GM12878 (cell line): ENCODE measurements around the gene PSMD4. TPM values are rescaled to one million over a fixed set of nuclear protein-coding genes. Genes with fewer than 3 reads are reported as not detected.
A peak's percentile ranks its signal among the peaks of the same experiment; 100 is the strongest.

ENCODE experiments used
- ATAC-seq: fragments of 200-7000 bp; cut with Tn5 transposase; 3 replicates; pipeline ENCODE4 v1.9.1; 2020; ENCODE audit warnings: mild to moderate bottlenecking, moderate library complexity
- BruUV-seq: library from RNA; stranded (reverse); fragments of 400-500 nt; replicated peaks from 2 replicates; lab custom pipeline; 2021; lab: Mats Ljungman, UMichigan
- CTCF ChIA-PET: fragments of 300-600 bp; sonication (Branson Sonifier 250); formaldehyde crosslinking; extraction: SDS; loops from one replicate; lab custom pipeline; 2021; ENCODE audit warnings: inconsistent platforms; lab: Yijun Ruan, JAX
- POLR2A ChIA-PET: fragments of 350-600 bp; formaldehyde crosslinking; extraction: SDS; loops from one replicate; lab custom pipeline; 2021; ENCODE audit warnings: inconsistent platforms; lab: Charles Lee
- RAD21 ChIA-PET: fragments of 300-600 bp; sonication (Branson Sonifier 250); formaldehyde crosslinking; loops from one replicate; lab custom pipeline; 2023; ENCODE audit warnings: antibody characterized with exemption; ENCODE audit not compliant: unreplicated experiment; lab: Charles Lee
- SMC1A ChIA-PET: fragments of 300-600 bp; sonication (Branson Sonifier 250); formaldehyde crosslinking; loops from one replicate; lab custom pipeline; 2023; ENCODE audit not compliant: unreplicated experiment, uncharacterized antibody; lab: Charles Lee
- DNase-seq: peaks from one replicate; pipeline ENCODE4 v3.0.0-alpha.2; 2011; ENCODE audit warnings: low read depth, low spot score
- FAIRE-seq: peaks from 3 replicates; lab custom pipeline; 2011; peaks lifted over from hg19 to GRCh38; lab: Jason Lieb, UNC
- H2AFZ ChIP-seq: 2 replicates; pipeline ENCODE4 v1.6.0; 2011; ENCODE audit warnings: low read depth, low read length, control low read depth; ENCODE audit not compliant: control insufficient read depth
- H3K27ac ChIP-seq: 2 replicates; pipeline ENCODE4 v1.5.1; 2011; ENCODE audit warnings: control low read depth; ENCODE audit not compliant: control insufficient read depth, insufficient read depth
- H3K27me3 ChIP-seq, 2 experiments: replicated peaks in 1 of 2; 2 replicates each; pipeline versions ENCODE4 v1.6.0 to v1.6.1; 2011; ENCODE audit warnings: low read length in 1 of 2; ENCODE audit not compliant: control insufficient read depth in 2 of 2, insufficient read depth in 2 of 2
- H3K36me3 ChIP-seq, 2 experiments: 2 replicates each; pipeline ENCODE4 v1.5.1; 2011; ENCODE audit warnings: low read length in 1 of 2; ENCODE audit not compliant: control insufficient read depth in 2 of 2, insufficient read depth in 2 of 2
- H3K4me1 ChIP-seq: 2 replicates; pipeline ENCODE4 v1.6.1; 2011; ENCODE audit warnings: mild to moderate bottlenecking, low read length, moderate library complexity, mixed read lengths; ENCODE audit not compliant: control insufficient read depth, insufficient read depth
- H3K4me2 ChIP-seq: 2 replicates; pipeline ENCODE4 v1.6.0; 2011; ENCODE audit warnings: control low read depth; ENCODE audit not compliant: control insufficient read depth, insufficient read depth
- H3K4me3 ChIP-seq: fragments of 200-600 bp; sonication (generic); 2 replicates; pipeline ENCODE4 v1.5.1; 2016
- H3K79me2 ChIP-seq: 2 replicates; pipeline ENCODE4 v1.6.0; 2011; ENCODE audit warnings: low read length; ENCODE audit not compliant: control insufficient read depth, insufficient read depth
- H3K9ac ChIP-seq: 2 replicates; pipeline ENCODE4 v1.8.0; 2011; ENCODE audit warnings: low read length, control low read depth, mixed read lengths; ENCODE audit not compliant: control insufficient read depth, insufficient read depth
- H3K9me3 ChIP-seq: replicated peaks from 3 replicates; pipeline ENCODE4 v1.5.1; 2011; ENCODE audit warnings: mild to moderate bottlenecking, low read length; ENCODE audit not compliant: control insufficient read depth, insufficient read depth
- H4K20me1 ChIP-seq: 2 replicates; pipeline ENCODE4 v1.6.0; 2011; ENCODE audit not compliant: control insufficient read depth, insufficient read depth
- BMI1 ChIP-seq: fragments of 450-650 bp; IDR thresholded peaks from 2 replicates; pipeline ENCODE4 v1.6.1; 2016; ENCODE audit warnings: mild to moderate bottlenecking, moderate library complexity, borderline replicate concordance
- SMAD5 ChIP-seq: IDR thresholded peaks from 2 replicates; pipeline ENCODE4 v1.6.1; 2016; ENCODE audit warnings: antibody characterized with exemption, low read depth
- ZNF274 ChIP-seq: IDR thresholded peaks from one replicate; pipeline ENCODE4 v1.8.0; 2011; ENCODE audit not compliant: insufficient read length, insufficient read depth
- WGBS: methylation state at CpG from one replicate; pipeline ENCODE4 v1.1.6; 2016; ENCODE audit warnings: low lambda C conversion rate; ENCODE audit not compliant: insufficient replicate concordance, insufficient coverage; ENCODE audit errors: missing lambda C conversion rate; 5-methylcytosine and 5-hydroxymethylcytosine counted together
- in situ Hi-C: fragments of 300-500 bp; cut with MboI; formaldehyde crosslinking; loops from 9 replicates; pipeline ENCODE4 v1.14.3; 2018; ENCODE audit warnings: mixed read lengths
- intact Hi-C: fragments of 100-400 bp; cut with micrococcal nuclease; formaldehyde crosslinking; loops from one replicate; pipeline ENCODE4 v1.14.2; 2022; ENCODE audit not compliant: unreplicated experiment
- polyA plus RNA-seq, 11 experiments: library from polyadenylated mRNA; depleted of rRNA in 4 of 11; unstranded in 6 of 11; stranded (reverse) in 5 of 11; fragments of >200 nt; fragmentation: Nextera tagmentation in 4 of 11; fragmentation: Illumina TruSeq in 1 of 11; extraction: Ambion mirVana in 4 of 11; extraction: Trizol in 1 of 11; gene quantifications; 1 replicate in 1 of 11; 2 replicates in 10 of 11; pipeline versions ENCODE4 v1.2.1 to v1.2.3, GENCODE V29; 2011 to 2016; ENCODE audit warnings: inconsistent platforms in 2 of 11, missing spikeins in 2 of 11, low read depth in 1 of 11
- small RNA-seq: library from RNA; depleted of rRNA; stranded (forward); fragments of <200 nt; gene quantifications from one replicate; pipeline ENCODE3, GENCODE V24; 2014
- total RNA-seq, 4 experiments: library from RNA; depleted of rRNA in 3 of 4; stranded (reverse); fragments of >200 nt in 3 of 4; fragmentation: Illumina TruSeq in 1 of 4; extraction: Trizol in 1 of 4; gene quantifications; 2 replicates each; pipeline versions ENCODE4 v1.2.1 to v1.2.3, GENCODE V29; 2013 to 2021

PSMD4 gene
- total and polyA plus RNA-seq, 10 of the 15 experiments (the other 5 are each of a cell fraction or from before 2014, with no cell fraction given): 129 to 281 (median 188) TPM

DNA sequence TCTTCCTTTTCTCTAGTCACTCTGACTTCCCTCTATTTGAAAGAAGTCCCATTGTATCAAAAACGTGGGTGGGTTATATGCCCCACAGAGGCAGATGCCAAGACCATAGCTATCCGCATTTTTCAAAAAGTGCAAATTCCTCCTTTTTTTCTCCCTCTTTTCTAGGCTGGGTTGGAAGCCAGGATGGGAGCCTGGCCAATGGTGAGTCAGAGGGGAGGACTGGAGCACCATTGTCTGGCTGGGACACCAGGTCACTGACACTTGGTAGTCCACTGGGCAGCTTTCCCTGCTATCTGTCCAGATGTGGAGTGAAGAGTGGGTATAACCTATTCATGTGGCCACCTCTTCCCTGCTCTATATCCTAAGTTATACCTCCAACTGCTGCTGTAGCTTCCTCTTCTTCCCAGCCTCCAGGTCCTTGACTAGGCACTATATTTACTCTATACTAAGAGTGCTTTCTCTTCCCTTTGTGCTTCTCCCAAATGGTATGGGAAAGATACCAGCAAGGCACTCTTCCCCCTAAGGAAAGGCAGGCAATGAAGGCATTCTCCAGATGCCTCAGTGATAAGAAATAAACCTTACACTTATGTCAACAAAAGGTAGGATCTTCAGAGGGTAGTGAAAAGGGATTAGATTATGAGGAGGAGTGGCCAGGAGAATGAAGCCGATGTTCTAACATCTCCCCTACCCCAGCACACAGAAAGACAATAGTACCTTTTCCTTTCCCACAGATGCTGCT, 59.8 kb downstream of the PSMD4 start (continued):
- no peak for TF ChIP-seq ZNF274
- TF ChIP-seq BMI1: no peak

DNA sequence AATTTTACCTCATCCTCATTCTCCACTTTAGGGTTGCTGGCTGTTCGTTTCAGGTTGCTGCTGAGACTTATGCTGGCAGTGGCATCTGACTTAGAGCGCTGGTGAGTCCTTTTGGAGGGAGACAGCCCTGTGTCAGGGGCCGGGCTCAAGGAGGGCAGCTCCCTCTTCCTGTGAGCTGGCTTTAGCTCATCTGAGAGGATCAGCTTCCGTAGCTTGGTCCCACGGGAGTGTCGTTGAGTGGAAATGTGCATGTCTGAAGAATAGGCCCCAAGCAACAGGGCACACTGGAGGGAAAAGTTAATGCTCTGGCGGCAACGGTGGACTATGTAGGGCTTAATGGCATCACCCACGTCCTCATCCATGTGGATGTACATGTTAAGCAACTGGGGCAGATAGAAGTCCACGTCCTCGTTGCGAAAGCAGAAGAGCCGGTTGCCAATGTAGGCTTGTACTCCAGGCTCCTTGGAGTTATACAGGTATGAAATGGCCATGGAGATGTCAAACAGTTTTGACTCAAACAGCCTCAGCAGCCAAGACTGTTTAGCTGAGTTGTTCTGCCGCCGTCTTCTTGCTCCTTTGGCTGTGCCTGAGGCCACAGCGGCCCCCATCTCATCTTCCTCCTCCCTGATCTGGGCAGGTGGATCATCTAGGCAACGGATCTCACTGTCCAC, 61.2 kb downstream of the PSMD4 start:
- H3K4me2 ChIP-seq: no peak overlapping the region
- ChIA-PET CTCF (interaction anchor here (2.1 to 2.7 kb wide), 2 partner anchors 14 to 25 kb away, joined by 6 to 15 read pairs; no protein-coding TSS in a partner anchor), RAD21 (no interaction called here), SMC1A (interaction anchor here (1.2 kb wide), 1 partner anchor 11 kb away, joined by 5 read pairs; the partner anchor contains the start of gene PI4KB), POLR2A (no interaction called here)
- no peak overlapping the region for H3K27ac ChIP-seq
- 0 out of 2 replicates have a peak, but pooled peaks cover 2% of the 10 kb centered on the region for H3K79me2 ChIP-seq
- no peaks in the 10 kb centered on the region for H3K4me1 ChIP-seq
- no peak for ATAC-seq
- in situ Hi-C loops (no loop called here), intact Hi-C loops (no loop called here)
- H4K20me1 ChIP-seq: 0 out of 2 replicates have a peak, but pooled peaks cover 2% of the 10 kb centered on the region
- peaks cover 10 to 33% of the 10 kb centered on the region in 2 experiments for H3K36me3 ChIP-seq
- TSS peak; percentile 28 for BruUV-seq
- no peak overlapping the region for H2AFZ ChIP-seq
- H3K9ac ChIP-seq: no peak overlapping the region
- H3K4me3 ChIP-seq: no peak overlapping the region
- H3K27me3 ChIP-seq: no peaks in the 10 kb centered on the region
- FAIRE-seq: no peak
- H3K9me3 ChIP-seq: no peaks in the 10 kb centered on the region
- DNase-seq: no peak
- no peak for TF ChIP-seq SMAD5
- TF ChIP-seq, all 136 proteins: peak for 0
- whole genome bisulfite sequencing: 94% methylated on average over 17 of the region's 17 CpGs

Small RNA genes lying within 50 kb of the gene (small RNA-seq; reads per million reads assigned to genes)
- not detected for gene RN7SL444P

Other genes with a start within 250 kb of the PSMD4 start
Only the 7 nearest of the 20 such genes appear.
- 10.4 and 12.8 TPM in 2 replicates for gene LYSMD1, start 88.8 kb upstream of the PSMD4 start, total RNA-seq (2014; rRNA removed)
- 8.2 and 9.6 TPM in 2 replicates for gene LYSMD1, start 88.8 kb upstream of the PSMD4 start, total RNA-seq (2014; rRNA removed; fragmentation: Illumina TruSeq; extraction: Trizol)
- gene LYSMD1, start 88.8 kb upstream of the PSMD4 start, total RNA-seq (2021): 7.8 and 8.0 TPM in 2 replicates
- 5.1 and 6.1 TPM in 2 replicates for gene LYSMD1, start 88.8 kb upstream of the PSMD4 start, polyA plus RNA-seq (2011; rRNA removed)
- 9.2 and 10.1 TPM in 2 replicates for gene LYSMD1, start 88.8 kb upstream of the PSMD4 start, polyA plus RNA-seq (2014; fragmentation: Illumina TruSeq; extraction: Trizol)
- gene LYSMD1, start 88.8 kb upstream of the PSMD4 start, polyA plus RNA-seq (2014; fragmentation: Nextera tagmentation; extraction: Ambion mirVana): 1 to 10 TPM in 1 of 2 experiments, under 1 TPM in 1; 0.80 to 1.9 TPM
- gene LYSMD1, start 88.8 kb upstream of the PSMD4 start, polyA plus RNA-seq (2014; rRNA removed): 7.5 and 9.2 TPM in 2 replicates
- 1 to 10 TPM; 1.9 to 3.5 TPM for gene LYSMD1, start 88.8 kb upstream of the PSMD4 start, polyA plus RNA-seq (2016; fragmentation: Nextera tagmentation; extraction: Ambion mirVana)
- gene SCNM1, start 88.6 kb upstream of the PSMD4 start, total RNA-seq (2014; rRNA removed): 70.8 and 80.8 TPM in 2 replicates
- 55.3 and 66.5 TPM in 2 replicates for gene SCNM1, start 88.6 kb upstream of the PSMD4 start, total RNA-seq (2014; rRNA removed; fragmentation: Illumina TruSeq; extraction: Trizol)
- 47.6 and 51.0 TPM in 2 replicates for gene SCNM1, start 88.6 kb upstream of the PSMD4 start, total RNA-seq (2021)
- 19.7 and 25.8 TPM in 2 replicates for gene SCNM1, start 88.6 kb upstream of the PSMD4 start, polyA plus RNA-seq (2011; rRNA removed)
- gene SCNM1, start 88.6 kb upstream of the PSMD4 start, polyA plus RNA-seq (2014; fragmentation: Illumina TruSeq; extraction: Trizol): 55.5 and 89.7 TPM in 2 replicates
- gene SCNM1, start 88.6 kb upstream of the PSMD4 start, polyA plus RNA-seq (2014; fragmentation: Nextera tagmentation; extraction: Ambion mirVana): 100 to 1,000 TPM; 191 to 207 TPM
- gene SCNM1, start 88.6 kb upstream of the PSMD4 start, polyA plus RNA-seq (2014; rRNA removed): 43.0 and 45.1 TPM in 2 replicates
- 10 to 100 TPM; 83.0 to 87.4 TPM for gene SCNM1, start 88.6 kb upstream of the PSMD4 start, polyA plus RNA-seq (2016; fragmentation: Nextera tagmentation; extraction: Ambion mirVana)
- 0.38 and 0.56 TPM in 2 replicates for gene TMOD4, start 78.8 kb upstream of the PSMD4 start, total RNA-seq (2014; rRNA removed)
- not detected in 2 replicates for gene TMOD4, start 78.8 kb upstream of the PSMD4 start, total RNA-seq (2014; rRNA removed; fragmentation: Illumina TruSeq; extraction: Trizol)
- gene TMOD4, start 78.8 kb upstream of the PSMD4 start, total RNA-seq (2021): 1.2 TPM in 1 of 2 replicates, not detected in the other
- gene TMOD4, start 78.8 kb upstream of the PSMD4 start, polyA plus RNA-seq (2011; rRNA removed): 0.98 and 1.4 TPM in 2 replicates
- 0.38 and 1.1 TPM in 2 replicates for gene TMOD4, start 78.8 kb upstream of the PSMD4 start, polyA plus RNA-seq (2014; fragmentation: Illumina TruSeq; extraction: Trizol)
- gene TMOD4, start 78.8 kb upstream of the PSMD4 start, polyA plus RNA-seq (2014; fragmentation: Nextera tagmentation; extraction: Ambion mirVana): under 1 TPM; 0.45 to 0.51 TPM
- 0.41 and 0.43 TPM in 2 replicates for gene TMOD4, start 78.8 kb upstream of the PSMD4 start, polyA plus RNA-seq (2014; rRNA removed)
- under 1 TPM; 0.30 to 0.50 TPM for gene TMOD4, start 78.8 kb upstream of the PSMD4 start, polyA plus RNA-seq (2016; fragmentation: Nextera tagmentation; extraction: Ambion mirVana)
- gene VPS72, start 64.5 kb upstream of the PSMD4 start, total RNA-seq (2014; rRNA removed): 52.5 and 53.7 TPM in 2 replicates
- gene VPS72, start 64.5 kb upstream of the PSMD4 start, total RNA-seq (2014; rRNA removed; fragmentation: Illumina TruSeq; extraction: Trizol): 40.6 and 47.5 TPM in 2 replicates
- 56.5 and 58.4 TPM in 2 replicates for gene VPS72, start 64.5 kb upstream of the PSMD4 start, total RNA-seq (2021)
- 73.7 and 96.0 TPM in 2 replicates for gene VPS72, start 64.5 kb upstream of the PSMD4 start, polyA plus RNA-seq (2011; rRNA removed)
- 77.8 and 85.4 TPM in 2 replicates for gene VPS72, start 64.5 kb upstream of the PSMD4 start, polyA plus RNA-seq (2014; fragmentation: Illumina TruSeq; extraction: Trizol)
- 1 to 10 TPM; 6.7 to 9.0 TPM for gene VPS72, start 64.5 kb upstream of the PSMD4 start, polyA plus RNA-seq (2014; fragmentation: Nextera tagmentation; extraction: Ambion mirVana)
- 56.0 and 57.7 TPM in 2 replicates for gene VPS72, start 64.5 kb upstream of the PSMD4 start, polyA plus RNA-seq (2014; rRNA removed)
- gene VPS72, start 64.5 kb upstream of the PSMD4 start, polyA plus RNA-seq (2016; fragmentation: Nextera tagmentation; extraction: Ambion mirVana): 10 to 100 TPM; 63.7 to 67.5 TPM
- gene PIP5K1A, start 56.2 kb upstream of the PSMD4 start, total RNA-seq (2014; rRNA removed): 66.3 and 68.7 TPM in 2 replicates
- 50.2 and 55.8 TPM in 2 replicates for gene PIP5K1A, start 56.2 kb upstream of the PSMD4 start, total RNA-seq (2014; rRNA removed; fragmentation: Illumina TruSeq; extraction: Trizol)
- gene PIP5K1A, start 56.2 kb upstream of the PSMD4 start, total RNA-seq (2021): 58.1 and 58.4 TPM in 2 replicates
- gene PIP5K1A, start 56.2 kb upstream of the PSMD4 start, polyA plus RNA-seq (2011; rRNA removed): 81.0 and 114 TPM in 2 replicates
- gene PIP5K1A, start 56.2 kb upstream of the PSMD4 start, polyA plus RNA-seq (2014; fragmentation: Illumina TruSeq; extraction: Trizol): 75.0 and 96.5 TPM in 2 replicates
- gene PIP5K1A, start 56.2 kb upstream of the PSMD4 start, polyA plus RNA-seq (2014; fragmentation: Nextera tagmentation; extraction: Ambion mirVana): 1 to 10 TPM; 4.5 to 5.8 TPM
- 50.7 and 52.7 TPM in 2 replicates for gene PIP5K1A, start 56.2 kb upstream of the PSMD4 start, polyA plus RNA-seq (2014; rRNA removed)
- 10 to 100 TPM; 25.7 to 26.4 TPM for gene PIP5K1A, start 56.2 kb upstream of the PSMD4 start, polyA plus RNA-seq (2016; fragmentation: Nextera tagmentation; extraction: Ambion mirVana)
- 18.0 and 18.8 TPM in 2 replicates for gene ZNF687, start 27.6 kb downstream of the PSMD4 start, total RNA-seq (2014; rRNA removed)
- gene ZNF687, start 27.6 kb downstream of the PSMD4 start, total RNA-seq (2014; rRNA removed; fragmentation: Illumina TruSeq; extraction: Trizol): 9.9 and 11.0 TPM in 2 replicates
- gene ZNF687, start 27.6 kb downstream of the PSMD4 start, total RNA-seq (2021): 30.9 and 34.1 TPM in 2 replicates
- 7.2 and 17.8 TPM in 2 replicates for gene ZNF687, start 27.6 kb downstream of the PSMD4 start, polyA plus RNA-seq (2011; rRNA removed)
- 3.7 and 8.9 TPM in 2 replicates for gene ZNF687, start 27.6 kb downstream of the PSMD4 start, polyA plus RNA-seq (2014; fragmentation: Illumina TruSeq; extraction: Trizol)
- gene ZNF687, start 27.6 kb downstream of the PSMD4 start, polyA plus RNA-seq (2014; fragmentation: Nextera tagmentation; extraction: Ambion mirVana): under 1 TPM; 0.08 to 0.51 TPM
- gene ZNF687, start 27.6 kb downstream of the PSMD4 start, polyA plus RNA-seq (2014; rRNA removed): 17.3 and 18.9 TPM in 2 replicates
- 1 to 10 TPM; 4.9 to 5.5 TPM for gene ZNF687, start 27.6 kb downstream of the PSMD4 start, polyA plus RNA-seq (2016; fragmentation: Nextera tagmentation; extraction: Ambion mirVana)
- gene PI4KB, start 72.7 kb downstream of the PSMD4 start, total RNA-seq (2014; rRNA removed): 46.3 and 50.0 TPM in 2 replicates
- gene PI4KB, start 72.7 kb downstream of the PSMD4 start, total RNA-seq (2014; rRNA removed; fragmentation: Illumina TruSeq; extraction: Trizol): 27.0 and 27.6 TPM in 2 replicates
- gene PI4KB, start 72.7 kb downstream of the PSMD4 start, total RNA-seq (2021): 56.8 and 58.5 TPM in 2 replicates
- gene PI4KB, start 72.7 kb downstream of the PSMD4 start, polyA plus RNA-seq (2011; rRNA removed): 58.8 and 88.3 TPM in 2 replicates
- 44.1 and 52.2 TPM in 2 replicates for gene PI4KB, start 72.7 kb downstream of the PSMD4 start, polyA plus RNA-seq (2014; fragmentation: Illumina TruSeq; extraction: Trizol)
- 1 to 10 TPM; 3.3 to 7.2 TPM for gene PI4KB, start 72.7 kb downstream of the PSMD4 start, polyA plus RNA-seq (2014; fragmentation: Nextera tagmentation; extraction: Ambion mirVana)
- gene PI4KB, start 72.7 kb downstream of the PSMD4 start, polyA plus RNA-seq (2014; rRNA removed): 62.9 and 72.2 TPM in 2 replicates
- gene PI4KB, start 72.7 kb downstream of the PSMD4 start, polyA plus RNA-seq (2016; fragmentation: Nextera tagmentation; extraction: Ambion mirVana): 10 to 100 TPM; 51.2 to 53.1 TPM